H1 (cell line): ENCODE measurements around the gene KCNT1. TPM values are rescaled to one million over a fixed set of nuclear protein-coding genes. Genes with fewer than 3 reads are reported as not detected.

Experiments used
- CTCF ChIA-PET: fragments of 300-600 bp; sonication (Branson Sonifier 250); formaldehyde crosslinking; loops from one replicate; lab custom pipeline; 2021; ENCODE audit not compliant: partially characterized antibody; lab: Charles Lee
- POLR2A ChIA-PET: fragments of 300-600 bp; sonication (Branson Sonifier 250); formaldehyde crosslinking; loops from one replicate; lab custom pipeline; 2021; ENCODE audit warnings: inconsistent platforms; ENCODE audit not compliant: partially characterized antibody; lab: Charles Lee
- DNase-seq, 2 experiments: peaks; one replicate each; pipeline versions ENCODE4 v3.0.0 to v3.0.0-alpha.2; 2010 to 2022; ENCODE audit warnings: low spot score in 2 of 2, low read depth in 1 of 2, mixed read lengths in 1 of 2
- FAIRE-seq: peaks from 2 replicates; lab custom pipeline; 2011; peaks lifted over from hg19 to GRCh38; lab: Jason Lieb, UNC
- H2AFZ ChIP-seq: 2 replicates; pipeline ENCODE4 v1.8.1; 2012; ENCODE audit warnings: low read length, inconsistent platforms
- H2AK5ac ChIP-seq: 2 replicates; pipeline ENCODE4 v1.6.1; 2013; ENCODE audit warnings: low read depth, low read length
- H2BK120ac ChIP-seq: replicated peaks from 2 replicates; pipeline ENCODE3; 2013; ENCODE audit warnings: low read depth, low read length, inconsistent platforms
- H2BK12ac ChIP-seq: 2 replicates; pipeline ENCODE4 v1.6.1; 2013; ENCODE audit warnings: low read depth, low read length
- H2BK15ac ChIP-seq: 2 replicates; pipeline ENCODE4 v1.6.1; 2013; ENCODE audit warnings: low read length
- H2BK20ac ChIP-seq: 2 replicates; pipeline ENCODE4 v1.6.1; 2013; ENCODE audit warnings: low read length
- H2BK5ac ChIP-seq: 2 replicates; pipeline ENCODE4 v1.6.1; 2013; ENCODE audit warnings: low read depth, low read length
- H3K14ac ChIP-seq: 2 replicates; pipeline ENCODE4 v1.6.1; 2013; ENCODE audit warnings: inconsistent platforms; ENCODE audit not compliant: insufficient read length
- H3K18ac ChIP-seq: 2 replicates; pipeline ENCODE4 v1.6.1; 2013; ENCODE audit warnings: low read length; ENCODE audit errors: extremely low read depth
- H3K23ac ChIP-seq: 2 replicates; pipeline ENCODE4 v1.6.1; 2013; ENCODE audit warnings: inconsistent platforms; ENCODE audit not compliant: insufficient read length
- H3K23me2 ChIP-seq: 2 replicates; pipeline ENCODE4 v1.6.1; 2013; ENCODE audit warnings: low read depth, low read length
- H3K27ac ChIP-seq: 2 replicates; pipeline ENCODE4 v1.6.1; 2011; ENCODE audit warnings: low read depth, low read length, inconsistent platforms
- H3K27me3 ChIP-seq, 4 experiments: replicated peaks in 1 of 4; 1 replicate in 1 of 4; 2 replicates in 3 of 4; pipeline versions ENCODE4 v1.6.1 to v1.8.1; 2011 to 2013; ENCODE audit warnings: low read length in 3 of 4, mild to moderate bottlenecking in 3 of 4, inconsistent platforms in 2 of 4, mixed read lengths in 2 of 4, moderate library complexity in 1 of 4; ENCODE audit not compliant: control insufficient read depth in 3 of 4, insufficient read depth in 3 of 4; ENCODE audit errors: extremely low read depth in 1 of 4
- H3K36me3 ChIP-seq, 4 experiments: 2 replicates each; pipeline versions ENCODE4 v1.6.1 to v1.8.1; 2011 to 2013; ENCODE audit warnings: mild to moderate bottlenecking in 4 of 4, low read length in 3 of 4, moderate library complexity in 2 of 4, control low read depth in 1 of 4, inconsistent platforms in 1 of 4; ENCODE audit not compliant: insufficient read depth in 4 of 4, control insufficient read depth in 2 of 4
- H3K4ac ChIP-seq: replicated peaks from 2 replicates; pipeline ENCODE3; 2013; ENCODE audit warnings: low read length, low read depth, mixed read lengths, inconsistent platforms; ENCODE audit not compliant: insufficient read length
- H3K4me1 ChIP-seq, 4 experiments: replicated peaks in 1 of 4; 1 replicate in 1 of 4; 2 replicates in 3 of 4; pipeline versions ENCODE4 v1.6.1 to v1.8.1; 2011 to 2013; ENCODE audit warnings: low read length in 3 of 4, inconsistent platforms in 2 of 4, mixed read lengths in 1 of 4; ENCODE audit not compliant: insufficient read depth in 4 of 4, control insufficient read depth in 3 of 4
- H3K4me2 ChIP-seq, 2 experiments: 2 replicates each; pipeline versions ENCODE4 v1.6.1 to v1.8.1; 2011 to 2013; ENCODE audit warnings: low read depth in 2 of 2, low read length in 2 of 2, control low read depth in 1 of 2, inconsistent platforms in 1 of 2, mild to moderate bottlenecking in 1 of 2; ENCODE audit not compliant: insufficient read depth in 1 of 2
- H3K4me3 ChIP-seq, 4 experiments: fragments of 200-600, 300-600 bp in 1 of 4; sonication (generic), shearing (Covaris generic), sonication (Bioruptor Twin) in 1 of 4; 2 replicates each; pipeline versions ENCODE4 v1.5.1 to v1.8.1; 2011 to 2016; ENCODE audit warnings: low read length in 4 of 4, low read depth in 3 of 4, control low read depth in 2 of 4, inconsistent platforms in 2 of 4, mild to moderate bottlenecking in 2 of 4, mixed read lengths in 1 of 4, moderate library complexity in 1 of 4; ENCODE audit not compliant: insufficient read depth in 2 of 4; ENCODE audit errors: extremely low read depth in 1 of 4
- H3K56ac ChIP-seq: replicated peaks from 2 replicates; pipeline ENCODE3; 2013; ENCODE audit warnings: low read depth, mild to moderate bottlenecking, mixed read lengths, low read length, inconsistent platforms; ENCODE audit not compliant: insufficient read length
- H3K79me1 ChIP-seq: 2 replicates; pipeline ENCODE4 v1.6.1; 2013; ENCODE audit warnings: low read depth, low read length, control low read depth
- H3K79me2 ChIP-seq, 2 experiments: 2 replicates each; pipeline versions ENCODE4 v1.6.1 to v1.8.1; 2012 to 2013; ENCODE audit warnings: low read length in 2 of 2, mild to moderate bottlenecking in 2 of 2, inconsistent platforms in 1 of 2; ENCODE audit not compliant: insufficient read depth in 2 of 2, control insufficient read depth in 1 of 2
- H3K9ac ChIP-seq, 4 experiments: replicated peaks in 1 of 4; 1 replicate in 1 of 4; 2 replicates in 3 of 4; pipeline versions ENCODE4 v1.6.1 to v1.8.1; 2011 to 2013; ENCODE audit warnings: low read depth in 3 of 4, low read length in 3 of 4, control low read depth in 2 of 4, mild to moderate bottlenecking in 2 of 4, moderate library complexity in 2 of 4, inconsistent platforms in 1 of 4; ENCODE audit errors: extremely low read depth in 1 of 4
- H3K9me3 ChIP-seq, 2 experiments: 2 replicates each; pipeline versions ENCODE4 v1.6.1 to v1.8.1; 2012 to 2013; ENCODE audit warnings: mild to moderate bottlenecking in 2 of 2, moderate library complexity in 2 of 2, control low read depth in 1 of 2, inconsistent platforms in 1 of 2, low read depth in 1 of 2, low read length in 1 of 2, mixed read lengths in 1 of 2; ENCODE audit not compliant: insufficient read depth in 2 of 2
- H4K20me1 ChIP-seq, 2 experiments: replicated peaks in 1 of 2; 2 replicates each; pipeline versions ENCODE3 to v1.8.1; 2011 to 2013; ENCODE audit warnings: inconsistent platforms in 2 of 2, low read length in 2 of 2, mild to moderate bottlenecking in 1 of 2; ENCODE audit not compliant: insufficient read depth in 2 of 2, control insufficient read depth in 1 of 2
- H4K5ac ChIP-seq: 2 replicates; pipeline ENCODE4 v1.6.1; 2013; ENCODE audit warnings: low read length, low read depth, mixed read lengths, inconsistent platforms; ENCODE audit not compliant: insufficient read length
- H4K8ac ChIP-seq: 2 replicates; pipeline ENCODE4 v1.8.0; 2013; ENCODE audit warnings: mild to moderate bottlenecking, moderate library complexity, low read length, inconsistent platforms; ENCODE audit not compliant: insufficient read depth; ENCODE audit errors: extremely low read depth
- H4K91ac ChIP-seq: replicated peaks from 2 replicates; pipeline ENCODE3; 2013; ENCODE audit warnings: low read length, mixed read lengths, inconsistent platforms; ENCODE audit not compliant: insufficient read length
- CBX8 ChIP-seq: fragments of 300-800, 300-1000 bp; sonication (generic); IDR thresholded peaks from 2 replicates; pipeline ENCODE4 v1.7.1; 2016; ENCODE audit warnings: low read depth, low read length, borderline replicate concordance
- CHD1 ChIP-seq: IDR thresholded peaks from 2 replicates; pipeline ENCODE4 v1.6.1; 2012; ENCODE audit warnings: low read depth, low read length, improper control_type of control experiment
- CREB1 ChIP-seq: IDR thresholded peaks from 2 replicates; pipeline ENCODE4 v1.6.1; 2012; ENCODE audit warnings: inconsistent platforms
- JUN ChIP-seq: IDR thresholded peaks from 2 replicates; pipeline ENCODE4 v1.6.1; 2011; ENCODE audit warnings: low read depth, mild to moderate bottlenecking, improper control_type of control experiment, low read length
- KDM1A ChIP-seq: fragments of 200-600, 300-600 bp; sonication (generic); IDR thresholded peaks from 2 replicates; pipeline ENCODE4 v1.7.1; 2016; ENCODE audit warnings: mild to moderate bottlenecking, low read length, borderline replicate concordance
- NANOG ChIP-seq: IDR thresholded peaks from 2 replicates; pipeline ENCODE4 v1.6.1; 2011; ENCODE audit warnings: low read length, low read depth, mild to moderate bottlenecking, inconsistent platforms; ENCODE audit not compliant: insufficient read depth, poor library complexity, severe bottlenecking
- SRF ChIP-seq: IDR thresholded peaks from 2 replicates; pipeline ENCODE4 v1.6.1; 2011; ENCODE audit warnings: mild to moderate bottlenecking, low read depth, low read length, moderate library complexity
- WGBS, 2 experiments: shearing (Covaris generic) in 1 of 2; methylation state at CpG; one replicate each; pipeline versions ENCODE4 v1.1.6 to v1.1.7; 2013 to 2015; ENCODE audit warnings: low lambda C conversion rate in 2 of 2, mixed read lengths in 2 of 2, inconsistent platforms in 1 of 2, low coverage in 1 of 2, missing lambda C conversion rate in 1 of 2; ENCODE audit not compliant: insufficient replicate concordance in 2 of 2, insufficient coverage in 1 of 2, insufficient read length in 1 of 2; ENCODE audit errors: extremely low coverage in 1 of 2, missing lambda C conversion rate in 1 of 2; 5-methylcytosine and 5-hydroxymethylcytosine counted together
- polyA plus RNA-seq, 7 experiments: library from polyadenylated mRNA; depleted of rRNA in 3 of 7; stranded (reverse) in 5 of 7; unstranded in 2 of 7; fragments of >200 nt in 5 of 7; fragments of 200-250 nt in 2 of 7; gene quantifications; 1 replicate in 5 of 7; 2 replicates in 1 of 7; 4 replicates in 1 of 7; pipeline versions ENCODE4 v1.2.1 to v1.2.3, GENCODE V29; 2011 to 2013; ENCODE audit warnings: missing spikeins in 2 of 7, mixed read lengths in 2 of 7
- total RNA-seq: library from RNA; stranded (reverse); fragmentation: NEBNext Ultra II Directional; extraction: Animal tissue kit (Norgen Biotek cat#: 25700); gene quantifications from 2 replicates; pipeline ENCODE4 v1.2.1, GENCODE V29; 2021
- TF ChIP-seq, protein P1 (sequence below): IDR thresholded peaks from 2 replicates; pipeline ENCODE4 v1.6.1; 2012; ENCODE audit warnings: low read length, inconsistent platforms
- TF ChIP-seq, protein P2 (sequence below): IDR thresholded peaks from 2 replicates; pipeline ENCODE4 v1.6.1; 2011; ENCODE audit warnings: low read depth, mild to moderate bottlenecking, low read length; ENCODE audit not compliant: insufficient read depth

Gene KCNT1
- total and polyA plus RNA-seq, 2 of the 8 experiments (the other 6 are each of a cell fraction or from before 2014, with no cell fraction given) = 0.13 to 0.20 TPM

GRCh38 chr9:135727257-135727875, 25.4 kb downstream of the KCNT1 start:
- peak overlapping the region; percentile 14; the same call in 1 of the 2 replicates for H4K8ac ChIP-seq
- H3K18ac ChIP-seq = no peak overlapping the region; the same call in 1 of the 2 replicates
- no peak overlapping the region for H3K27ac ChIP-seq
- H3K27me3 ChIP-seq = no peaks in the 10 kb centered on the region
- no peaks in the 10 kb centered on the region for H3K36me3 ChIP-seq
- no peaks in the 10 kb centered on the region for H4K20me1 ChIP-seq
- H4K5ac ChIP-seq = no peak overlapping the region
- H2AFZ ChIP-seq = no peak overlapping the region
- H4K91ac ChIP-seq = peak overlapping the region; percentile 61
- H2AK5ac ChIP-seq = no peak overlapping the region
- no peaks in the 10 kb centered on the region for H3K79me1 ChIP-seq
- no peak overlapping the region for H3K4ac ChIP-seq
- no peak overlapping the region for H3K4me2 ChIP-seq
- H3K23ac ChIP-seq = no peak overlapping the region
- H2BK20ac ChIP-seq = no peak overlapping the region; the same call in 1 of the 2 replicates
- no peak overlapping the region for H3K56ac ChIP-seq
- peaks cover 0 to 11% (median 6%) of the 10 kb centered on the region in 4 experiments; a peak in 5 of 7 replicates for H3K4me1 ChIP-seq
- H3K14ac ChIP-seq = no peak overlapping the region
- H2BK12ac ChIP-seq = peak overlapping the region; percentile 50; the same call in 1 of the 2 replicates
- 79% methylated on average over 11 of the region's 11 CpGs; no CpG with 5 or more reads in 1 of the 2 experiments for WGBS, 2 experiments
- no peaks in the 10 kb centered on the region for H3K79me2 ChIP-seq
- H3K9ac ChIP-seq = no peak overlapping the region
- no peaks in the 10 kb centered on the region; the same call in 1 of the 2 replicates for H3K23me2 ChIP-seq
- CTCF ChIA-PET = no interaction called here
- peaks cover 4 to 7% of the 10 kb centered on the region in 2 experiments; a peak in 2 of 4 replicates for H3K9me3 ChIP-seq
- H3K4me3 ChIP-seq = no peak overlapping the region
- H2BK120ac ChIP-seq = no peak overlapping the region
- POLR2A ChIA-PET = no interaction called here
- no peak for TF ChIP-seq CHD1
- TF ChIP-seq, protein P1, sequence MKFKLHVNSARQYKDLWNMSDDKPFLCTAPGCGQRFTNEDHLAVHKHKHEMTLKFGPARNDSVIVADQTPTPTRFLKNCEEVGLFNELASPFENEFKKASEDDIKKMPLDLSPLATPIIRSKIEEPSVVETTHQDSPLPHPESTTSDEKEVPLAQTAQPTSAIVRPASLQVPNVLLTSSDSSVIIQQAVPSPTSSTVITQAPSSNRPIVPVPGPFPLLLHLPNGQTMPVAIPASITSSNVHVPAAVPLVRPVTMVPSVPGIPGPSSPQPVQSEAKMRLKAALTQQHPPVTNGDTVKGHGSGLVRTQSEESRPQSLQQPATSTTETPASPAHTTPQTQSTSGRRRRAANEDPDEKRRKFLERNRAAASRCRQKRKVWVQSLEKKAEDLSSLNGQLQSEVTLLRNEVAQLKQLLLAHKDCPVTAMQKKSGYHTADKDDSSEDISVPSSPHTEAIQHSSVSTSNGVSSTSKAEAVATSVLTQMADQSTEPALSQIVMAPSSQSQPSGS = no peak
- TF ChIP-seq CREB1 = no peak
- TF ChIP-seq CBX8 = no peak
- no peak for TF ChIP-seq NANOG
- TF ChIP-seq, protein P2, sequence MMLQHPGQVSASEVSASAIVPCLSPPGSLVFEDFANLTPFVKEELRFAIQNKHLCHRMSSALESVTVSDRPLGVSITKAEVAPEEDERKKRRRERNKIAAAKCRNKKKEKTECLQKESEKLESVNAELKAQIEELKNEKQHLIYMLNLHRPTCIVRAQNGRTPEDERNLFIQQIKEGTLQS = no peak
- no peak for TF ChIP-seq JUN
- no peak for TF ChIP-seq SRF
- no peak for TF ChIP-seq KDM1A
- FAIRE-seq (no peak), DNase-seq (no peak)
- H2BK15ac ChIP-seq = 0 out of 2 replicates have a peak overlapping the region, but pooled peaks have one; percentile 29
- no peak overlapping the region for H2BK5ac ChIP-seq
